Astrocyte (in vitro differentiated cells and primary cell): ENCODE measurements around the gene YIF1B. TPM values are rescaled to one million over a fixed set of nuclear protein-coding genes. Genes with fewer than 3 reads are reported as not detected.
A peak's percentile ranks its signal among the peaks of the same experiment; 100 is the strongest.
"Not testable (repeated sequence)": the region's sequence is repeated elsewhere in the genome, so short reads cannot be mapped to it uniquely, and the experiment has no call there.

Source experiments
- DNase-seq: peaks from one replicate; pipeline ENCODE4 v3.0.0-alpha.2; 2010; ENCODE audit warnings: low read depth
- FAIRE-seq: peaks from 2 replicates; lab custom pipeline; 2011; peaks lifted over from hg19 to GRCh38; lab: Jason Lieb, UNC
- H2AFZ ChIP-seq: 2 replicates; pipeline ENCODE4 v1.6.0; 2012; ENCODE audit warnings: low read depth, low read length, inconsistent platforms
- H3K27ac ChIP-seq: 2 replicates; pipeline ENCODE4 v1.5.1; 2011; ENCODE audit warnings: low read depth, low read length, inconsistent platforms
- H3K27me3 ChIP-seq: 2 replicates; pipeline ENCODE4 v1.6.0; 2011; ENCODE audit warnings: low read length, inconsistent platforms; ENCODE audit not compliant: insufficient read depth
- H3K36me3 ChIP-seq: 2 replicates; pipeline ENCODE4 v1.5.1; 2011; ENCODE audit warnings: low read length, inconsistent platforms; ENCODE audit not compliant: insufficient read depth
- H3K4me1 ChIP-seq: 2 replicates; pipeline ENCODE4 v1.5.1; 2011; ENCODE audit warnings: low read length, inconsistent platforms; ENCODE audit not compliant: insufficient read depth
- H3K4me2 ChIP-seq: 2 replicates; pipeline ENCODE4 v1.6.0; 2012; ENCODE audit warnings: low read length, inconsistent platforms
- H3K4me3 ChIP-seq: 2 replicates; pipeline ENCODE4 v1.5.1; 2011; ENCODE audit warnings: low read depth, mild to moderate bottlenecking, low read length, inconsistent platforms; ENCODE audit not compliant: insufficient read depth
- H3K79me2 ChIP-seq: 2 replicates; pipeline ENCODE4 v1.6.0; 2012; ENCODE audit warnings: mild to moderate bottlenecking, low read length, inconsistent platforms; ENCODE audit not compliant: insufficient read depth
- H3K9ac ChIP-seq: 2 replicates; pipeline ENCODE4 v1.6.0; 2012; ENCODE audit warnings: mild to moderate bottlenecking, low read length, inconsistent platforms
- H3K9me3 ChIP-seq: 2 replicates; pipeline ENCODE4 v1.5.1; 2012; ENCODE audit warnings: low read depth, mild to moderate bottlenecking, low read length, inconsistent platforms; ENCODE audit not compliant: insufficient read depth
- H4K20me1 ChIP-seq: 2 replicates; pipeline ENCODE4 v1.6.0; 2012; ENCODE audit warnings: low read length, inconsistent platforms; ENCODE audit not compliant: insufficient read depth
- H3K27ac Mint-ChIP-seq: one replicate; pipeline ENCODE4 v1.8.0; 2021; ENCODE audit warnings: mild to moderate bottlenecking, mixed read lengths; ENCODE audit not compliant: unreplicated experiment
- H3K27me3 Mint-ChIP-seq: one replicate; pipeline ENCODE4 v1.8.0; 2021; ENCODE audit warnings: low read depth, mixed read lengths; ENCODE audit not compliant: unreplicated experiment
- H3K36me3 Mint-ChIP-seq: one replicate; pipeline ENCODE4 v1.8.0; 2021; ENCODE audit warnings: low read depth, mixed read lengths; ENCODE audit not compliant: unreplicated experiment
- H3K4me1 Mint-ChIP-seq: one replicate; pipeline ENCODE4 v1.8.0; 2021; ENCODE audit warnings: low read depth, mixed read lengths; ENCODE audit not compliant: unreplicated experiment
- H3K4me3 Mint-ChIP-seq: one replicate; pipeline ENCODE4 v1.8.0; 2021; ENCODE audit warnings: mild to moderate bottlenecking, moderate library complexity, mixed read lengths; ENCODE audit not compliant: unreplicated experiment
- H3K9me3 Mint-ChIP-seq: one replicate; pipeline ENCODE4 v1.8.0; 2021; ENCODE audit warnings: mild to moderate bottlenecking, mixed read lengths; ENCODE audit not compliant: unreplicated experiment
- EZH2 ChIP-seq: IDR thresholded peaks from 2 replicates; pipeline ENCODE4 v1.6.1; 2012; ENCODE audit warnings: mild to moderate bottlenecking, low read length, inconsistent platforms; ENCODE audit not compliant: insufficient read depth
- total RNA-seq: library from RNA; stranded (reverse); gene quantifications from 2 replicates; pipeline ENCODE4 v1.2.1, GENCODE V29; 2021
- TF ChIP-seq, protein P1 (sequence below): IDR thresholded peaks from 2 replicates; pipeline ENCODE4 v1.5.1; 2011; ENCODE audit warnings: low read depth, mild to moderate bottlenecking, inconsistent platforms, low read length, moderate library complexity; ENCODE audit not compliant: insufficient read depth

YIF1B gene
- total RNA-seq, 1 donor from 2014 or later: 81.3 TPM

DNA sequence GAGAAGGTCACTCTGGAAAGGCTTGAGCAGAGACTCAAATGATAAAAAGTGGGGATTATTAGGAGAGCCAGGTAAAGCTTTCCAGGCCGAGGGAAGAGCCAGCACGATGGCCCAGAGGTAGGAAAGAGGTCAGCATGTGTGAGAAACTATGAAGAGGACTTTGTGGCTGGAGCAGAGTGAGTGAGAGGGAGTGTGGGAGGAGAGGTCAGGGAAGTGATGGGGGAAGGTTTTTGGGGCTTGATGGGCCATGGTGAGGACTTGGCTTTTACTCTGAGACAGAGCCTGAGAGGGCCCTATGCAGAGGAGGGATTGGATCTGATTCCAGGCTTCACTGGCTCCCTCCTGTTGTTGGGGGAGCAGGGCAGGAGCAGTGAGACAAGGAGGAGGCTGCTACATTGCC lies 25.2 kb upstream of the YIF1B start:
- Histone ChIP-seq H3K27ac (no peak overlapping the region), H3K9ac (no peak overlapping the region), H3K4me2 (no peak overlapping the region), H3K9me3 (no peaks in the 10 kb centered on the region), H4K20me1 (no peaks in the 10 kb centered on the region), H3K36me3 (no peaks in the 10 kb centered on the region), H3K27me3 (no peaks in the 10 kb centered on the region), H3K79me2 (no peaks in the 10 kb centered on the region), H3K4me3 (no peak overlapping the region), H3K4me1 (peaks cover 4% of the 10 kb centered on the region), H2AFZ (no peak overlapping the region)
- no peak for DNase-seq
- Mint-ChIP-seq H3K4me1 (peaks cover 4% of the 10 kb centered on the region), H3K27me3 (no peaks in the 10 kb centered on the region), H3K27ac (no peak overlapping the region), H3K9me3 (no peaks in the 10 kb centered on the region), H3K36me3 (peaks cover 5% of the 10 kb centered on the region), H3K4me3 (no peak overlapping the region)
- TF ChIP-seq, protein P1, sequence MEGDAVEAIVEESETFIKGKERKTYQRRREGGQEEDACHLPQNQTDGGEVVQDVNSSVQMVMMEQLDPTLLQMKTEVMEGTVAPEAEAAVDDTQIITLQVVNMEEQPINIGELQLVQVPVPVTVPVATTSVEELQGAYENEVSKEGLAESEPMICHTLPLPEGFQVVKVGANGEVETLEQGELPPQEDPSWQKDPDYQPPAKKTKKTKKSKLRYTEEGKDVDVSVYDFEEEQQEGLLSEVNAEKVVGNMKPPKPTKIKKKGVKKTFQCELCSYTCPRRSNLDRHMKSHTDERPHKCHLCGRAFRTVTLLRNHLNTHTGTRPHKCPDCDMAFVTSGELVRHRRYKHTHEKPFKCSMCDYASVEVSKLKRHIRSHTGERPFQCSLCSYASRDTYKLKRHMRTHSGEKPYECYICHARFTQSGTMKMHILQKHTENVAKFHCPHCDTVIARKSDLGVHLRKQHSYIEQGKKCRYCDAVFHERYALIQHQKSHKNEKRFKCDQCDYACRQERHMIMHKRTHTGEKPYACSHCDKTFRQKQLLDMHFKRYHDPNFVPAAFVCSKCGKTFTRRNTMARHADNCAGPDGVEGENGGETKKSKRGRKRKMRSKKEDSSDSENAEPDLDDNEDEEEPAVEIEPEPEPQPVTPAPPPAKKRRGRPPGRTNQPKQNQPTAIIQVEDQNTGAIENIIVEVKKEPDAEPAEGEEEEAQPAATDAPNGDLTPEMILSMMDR: no peak
- no peak for TF ChIP-seq EZH2
- no peak for FAIRE-seq

DNA sequence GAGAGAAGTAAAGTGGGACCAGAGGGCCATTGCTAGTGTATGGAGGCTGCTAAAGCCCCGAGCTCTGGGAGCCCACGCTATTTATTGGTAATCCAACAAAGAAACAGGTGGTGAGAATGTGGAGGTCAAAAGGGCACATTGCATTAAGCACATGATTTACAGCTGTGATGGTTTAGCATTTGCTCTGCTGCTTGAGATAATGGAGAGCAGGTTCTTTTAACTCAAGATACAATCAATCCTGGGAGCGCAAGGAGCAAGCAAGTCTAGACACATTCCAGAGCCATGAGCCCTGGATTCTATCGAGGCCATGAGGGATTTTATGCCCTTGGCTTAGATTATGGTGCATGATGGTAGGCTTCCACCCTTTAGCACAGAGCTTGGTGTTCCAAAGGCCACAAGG lies 23.3 kb upstream of the YIF1B start:
- not testable (repeated sequence) for H3K27me3 ChIP-seq, H3K4me1 Mint-ChIP-seq, H3K9ac ChIP-seq, H3K27me3 Mint-ChIP-seq, FAIRE-seq, H2AFZ ChIP-seq, H3K9me3 ChIP-seq, H3K27ac ChIP-seq, H3K4me1 ChIP-seq, H3K9me3 Mint-ChIP-seq, H3K36me3 ChIP-seq, H3K79me2 ChIP-seq, H3K36me3 Mint-ChIP-seq, H3K4me2 ChIP-seq, H3K4me3 ChIP-seq, H4K20me1 ChIP-seq
- DNase-seq: peak; percentile 29
- Mint-ChIP-seq H3K27ac (peak overlapping the region; percentile 69), H3K4me3 (peak overlapping the region; percentile 79)

DNA sequence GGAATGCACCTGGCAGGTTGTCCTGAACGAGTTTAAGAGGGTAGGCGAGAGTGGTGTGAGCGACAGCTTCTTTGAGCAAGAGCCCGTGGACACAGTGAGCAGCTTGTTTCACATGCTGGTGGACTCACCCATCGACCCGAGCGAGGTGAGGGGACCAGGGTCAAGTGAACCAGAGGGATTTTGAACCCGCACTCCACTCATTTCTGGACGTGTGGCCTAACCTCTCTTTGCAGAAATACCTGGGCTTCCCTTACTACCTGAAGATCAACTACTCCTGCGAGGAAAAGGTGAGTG lies 21.6 kb upstream of the YIF1B start:
- H3K4me3 Mint-ChIP-seq: peak overlapping the region; percentile 88

More for the DNA sequence above, 21.6 kb upstream of the YIF1B start:
- no peak for TF ChIP-seq EZH2
- TF ChIP-seq, protein P1: no peak
- H3K4me2 ChIP-seq: peak overlapping the region; percentile 100
- no peaks in the 10 kb centered on the region for H4K20me1 ChIP-seq
- no peaks in the 10 kb centered on the region for H3K27me3 ChIP-seq
- peaks cover 4% of the 10 kb centered on the region for H3K4me1 Mint-ChIP-seq
- H3K27ac Mint-ChIP-seq: no peak overlapping the region
- no peak overlapping the region for H3K9ac ChIP-seq
- peak overlapping the region; percentile 83 for H3K4me3 ChIP-seq
- no peaks in the 10 kb centered on the region for H3K9me3 Mint-ChIP-seq
- DNase-seq (no peak), FAIRE-seq (no peak)
- no peaks in the 10 kb centered on the region for H3K9me3 ChIP-seq
- no peaks in the 10 kb centered on the region for H3K79me2 ChIP-seq
- H3K27ac ChIP-seq: no peak overlapping the region
- H3K27me3 Mint-ChIP-seq: no peaks in the 10 kb centered on the region
- H3K36me3 ChIP-seq: no peaks in the 10 kb centered on the region
- H3K4me1 ChIP-seq: peaks cover 4% of the 10 kb centered on the region
- H2AFZ ChIP-seq: peak overlapping the region; percentile 99
- H3K36me3 Mint-ChIP-seq: peaks cover 5% of the 10 kb centered on the region
